HG02610 (cell line): Measurements from ENCODE around the gene DALRD3.

Experiments used
- ATAC-seq: cut with Tn5 transposase; IDR thresholded peaks from one replicate; pipeline ENCODE4 v1.9.1; 2021; ENCODE audit warnings: mild to moderate bottlenecking, moderate library complexity; ENCODE audit not compliant: unreplicated experiment

Gene DALRD3

GRCh38 chr3:48982686-48983085 is 35.7 kb downstream of the DALRD3 start:
- no peak for ATAC-seq

GRCh38 chr3:48982016-48982415 is 36.4 kb downstream of the DALRD3 start:
- no peak for ATAC-seq

- no peak for ATAC-seq
Observed at GRCh38 chr3:48980295-48980694, 38.1 kb downstream of the DALRD3 start.

- no peak for ATAC-seq
Observed at GRCh38 chr3:48979451-48979850, 38.9 kb downstream of the DALRD3 start.

GRCh38 chr3:48974076-48974864 is 44.1 kb downstream of the DALRD3 start:
- ATAC-seq, result no peak

- no peak for ATAC-seq
Observed at GRCh38 chr3:48970586-48970985, 47.8 kb downstream of the DALRD3 start.

GRCh38 chr3:48966876-48967361 is 51.5 kb downstream of the DALRD3 start:
- no peak for ATAC-seq

- no peak for ATAC-seq
Observed at GRCh38 chr3:48966367-48966766, 52.0 kb downstream of the DALRD3 start.
